ENCODE results near the gene DDX1. TPM values are rescaled to one million over a fixed set of nuclear protein-coding genes. Genes with fewer than 3 reads are reported as not detected.

The DDX1 gene
- polyA plus RNA-seq, 1 donor (not counting 4 experiments of a cell fraction or from before 2014, with no cell fraction given), result 140 TPM

GRCh38 chr2:15640261-15640711, 48.6 kb downstream of the DDX1 start:
- Histone ChIP-seq H3K9me3 (ENCODE audit: control insufficient read depth, low read depth, low read length) (no peaks in the 10 kb centered on the region), H2AFZ (ENCODE audit: control insufficient read depth, low read length) (no peak overlapping the region), H4K20me1 (ENCODE audit: control insufficient read depth, extremely low read depth, insufficient read depth, low read length) (no peaks in the 10 kb centered on the region), H3K36me3 (ENCODE audit: control insufficient read depth in 2 of 2, extremely low read depth in 1 of 2, insufficient read depth in 2 of 2, low read length in 2 of 2) (peaks cover 0 to 5% of the 10 kb centered on the region in 2 experiments), H3K4me2 (ENCODE audit: control insufficient read depth, extremely low read depth, insufficient read depth, low read depth, low read length) (no peak overlapping the region), H3K9me1 (ENCODE audit: control insufficient read depth, extremely low read depth, insufficient read depth, low read length) (no peaks in the 10 kb centered on the region), H3K4me1 (ENCODE audit: control insufficient read depth, extremely low read depth, insufficient read depth, low read length) (peaks cover 22% of the 10 kb centered on the region), H3K9ac (ENCODE audit: control insufficient read depth, extremely low read depth, insufficient read depth, low read length) (no peak overlapping the region), H3K27me3 (ENCODE audit: control insufficient read depth, extremely low read depth, insufficient read depth, low read length) (no peaks in the 10 kb centered on the region), H3K79me2 (ENCODE audit: control insufficient read depth, insufficient read depth, low read length) (no peaks in the 10 kb centered on the region), H3K4me3 (ENCODE audit: control insufficient read depth in 2 of 3, extremely low read depth in 1 of 3, insufficient read depth in 2 of 3, low read depth in 1 of 3, low read length in 3 of 3) (no peak overlapping the region), H3K27ac (ENCODE audit: control insufficient read depth, insufficient read depth, low read length) (no peak overlapping the region)
- FAIRE-seq (peak; percentile 13), DNase-seq (ENCODE audit: low read depth, low spot score) (no peak)
- no peak for TF ChIP-seq EZH2 (IDR thresholded peaks at IDR 0.05; ENCODE audit: low read length)
- no peak for TF ChIP-seq CTCF (optimal IDR thresholded peaks at IDR 0.05 in 1 of 3, IDR thresholded peaks at IDR 0.05 in 1 of 3, conservative IDR thresholded peaks at IDR 0.05 in 1 of 3; ENCODE audit: extremely low read depth in 1 of 3, insufficient read depth in 2 of 3, low read length in 3 of 3)
- dilution Hi-C loops (cut with MboI; ENCODE audit: extremely low pct_ligation_motif_present, low sequenced_read_pairs), result no loop called here

- Histone ChIP-seq H3K9me3 (ENCODE audit: control insufficient read depth, low read depth, low read length) (no peaks in the 10 kb centered on the region), H3K79me2 (ENCODE audit: control insufficient read depth, insufficient read depth, low read length) (no peaks in the 10 kb centered on the region), H3K9ac (ENCODE audit: control insufficient read depth, extremely low read depth, insufficient read depth, low read length) (no peak overlapping the region), H2AFZ (ENCODE audit: control insufficient read depth, low read length) (no peak overlapping the region), H3K4me2 (ENCODE audit: control insufficient read depth, extremely low read depth, insufficient read depth, low read depth, low read length) (no peak overlapping the region), H3K36me3 (ENCODE audit: control insufficient read depth in 2 of 2, extremely low read depth in 1 of 2, insufficient read depth in 2 of 2, low read length in 2 of 2) (peaks cover 0 to 1% of the 10 kb centered on the region in 2 experiments), H3K4me1 (ENCODE audit: control insufficient read depth, extremely low read depth, insufficient read depth, low read length) (peaks cover 22% of the 10 kb centered on the region), H3K27me3 (ENCODE audit: control insufficient read depth, extremely low read depth, insufficient read depth, low read length) (no peaks in the 10 kb centered on the region), H3K4me3 (ENCODE audit: control insufficient read depth in 2 of 3, extremely low read depth in 1 of 3, insufficient read depth in 2 of 3, low read depth in 1 of 3, low read length in 3 of 3) (no peak overlapping the region), H4K20me1 (ENCODE audit: control insufficient read depth, extremely low read depth, insufficient read depth, low read length) (no peaks in the 10 kb centered on the region), H3K27ac (ENCODE audit: control insufficient read depth, insufficient read depth, low read length) (no peak overlapping the region), H3K9me1 (ENCODE audit: control insufficient read depth, extremely low read depth, insufficient read depth, low read length) (no peaks in the 10 kb centered on the region)
- dilution Hi-C loops (cut with MboI; ENCODE audit: extremely low pct_ligation_motif_present, low sequenced_read_pairs), result no loop called here
- FAIRE-seq (no peak), DNase-seq (ENCODE audit: low read depth, low spot score) (no peak)
- TF ChIP-seq CTCF (optimal IDR thresholded peaks at IDR 0.05 in 1 of 3, IDR thresholded peaks at IDR 0.05 in 1 of 3, conservative IDR thresholded peaks at IDR 0.05 in 1 of 3; ENCODE audit: extremely low read depth in 1 of 3, insufficient read depth in 2 of 3, low read length in 3 of 3), result no peak
- no peak for TF ChIP-seq EZH2 (IDR thresholded peaks at IDR 0.05; ENCODE audit: low read length)
Observed at GRCh38 chr2:15640784-15641183, 49.1 kb downstream of the DDX1 start.

Data from keratinocyte (primary cell).